SU-DHL-6 (cell line): ENCODE results near the gene FRMPD2.

Source experiments
- H2AFZ ChIP-seq: fragments of 200-600 bp; sonication (generic); 2 replicates; pipeline ENCODE4 v1.6.1; 2014; ENCODE audit warnings: low read depth, mild to moderate bottlenecking, moderate library complexity, mixed read lengths, antibody characterized with exemption, low read length; ENCODE audit not compliant: severe bottlenecking
- H3F3A ChIP-seq: fragments of 200-600 bp; shearing (Covaris generic); 2 replicates; pipeline ENCODE4 v1.6.0; 2016; ENCODE audit warnings: antibody characterized with exemption, mild to moderate bottlenecking; ENCODE audit not compliant: insufficient read depth
- H3K27ac ChIP-seq: fragments of 200-600 bp; sonication (generic); 2 replicates; pipeline ENCODE4 v1.5.1; 2016; ENCODE audit warnings: low read depth, mild to moderate bottlenecking, low read length, moderate library complexity, mixed read lengths
- H3K27me3 ChIP-seq: fragments of 200-600 bp; sonication (generic), shearing (Covaris generic); 2 replicates; pipeline ENCODE4 v1.6.0; 2014; ENCODE audit warnings: mild to moderate bottlenecking, low read length
- H3K36me3 ChIP-seq: fragments of 200-600 bp; sonication (generic); 2 replicates; pipeline ENCODE4 v1.6.1; 2014; ENCODE audit warnings: mild to moderate bottlenecking, low read length, mixed read lengths
- H3K4me2 ChIP-seq: fragments of 300-600, 200-600 bp; shearing (Covaris generic), sonication (generic); 2 replicates; pipeline ENCODE4 v1.6.0; 2014; ENCODE audit warnings: low read length, low read depth, mild to moderate bottlenecking; ENCODE audit not compliant: poor library complexity, severe bottlenecking
- H3K4me3 ChIP-seq: fragments of 200-600 bp; sonication (generic); 2 replicates; pipeline ENCODE4 v1.5.1; 2014; ENCODE audit warnings: antibody characterized with exemption, low read length, mild to moderate bottlenecking, mixed read lengths; ENCODE audit not compliant: insufficient read depth, poor library complexity, severe bottlenecking
- H3K79me2 ChIP-seq: fragments of 200-600 bp; sonication (generic); 2 replicates; pipeline ENCODE4 v1.6.1; 2014; ENCODE audit warnings: mild to moderate bottlenecking, low read length, moderate library complexity; ENCODE audit not compliant: insufficient read depth
- H3K9ac ChIP-seq: fragments of 200-600 bp; sonication (generic); 2 replicates; pipeline ENCODE4 v1.7.0; 2014; ENCODE audit warnings: mild to moderate bottlenecking, low read length
- H3K9me2 ChIP-seq: fragments of 200-600 bp; sonication (generic); replicated peaks from 2 replicates; pipeline ENCODE4 v1.6.1; 2014; ENCODE audit warnings: low read length; ENCODE audit not compliant: insufficient read depth
- H3K9me3 ChIP-seq: fragments of 200-600 bp; sonication (generic); 2 replicates; pipeline ENCODE4 v1.6.1; 2014; ENCODE audit warnings: low read length, mixed read lengths; ENCODE audit not compliant: insufficient read depth
- H4K20me1 ChIP-seq: fragments of 200-600 bp; sonication (generic); 2 replicates; pipeline ENCODE4 v1.6.1; 2014; ENCODE audit warnings: low read depth, mild to moderate bottlenecking, antibody characterized with exemption, low read length, moderate library complexity, mixed read lengths
- CTCF ChIP-seq: fragments of 200-600 bp; sonication (generic); IDR thresholded peaks from one replicate; pipeline ENCODE4 v1.5.1; 2017; ENCODE audit warnings: antibody characterized with exemption, mild to moderate bottlenecking, low read length, moderate library complexity; ENCODE audit not compliant: insufficient read depth, poor library complexity, severe bottlenecking
- EZH2phosphoT487 ChIP-seq: fragments of 200-600 bp; sonication (generic), shearing (Covaris generic); conservative IDR thresholded peaks from 2 replicates; pipeline ENCODE4 v1.6.1; 2018; ENCODE audit warnings: mild to moderate bottlenecking, antibody characterized with exemption, low read length, moderate library complexity, mixed read lengths

The FRMPD2 gene

GRCh38 chr10:48206482-48207250 is 67.8 kb downstream of the FRMPD2 start:
- no peaks in the 10 kb centered on the region for H3K79me2 ChIP-seq
- H2AFZ ChIP-seq = no peak overlapping the region
- no peak overlapping the region for H3K27ac ChIP-seq
- no peaks in the 10 kb centered on the region for H3K27me3 ChIP-seq
- no peak for TF ChIP-seq CTCF
- no peak for TF ChIP-seq EZH2phosphoT487
- no peaks in the 10 kb centered on the region for H3K36me3 ChIP-seq
- H3K9me2 ChIP-seq = no peaks in the 10 kb centered on the region
- no peaks in the 10 kb centered on the region for H4K20me1 ChIP-seq
- no peaks in the 10 kb centered on the region for H3K9me3 ChIP-seq
- H3F3A ChIP-seq = no peaks in the 10 kb centered on the region
- no peak overlapping the region for H3K4me3 ChIP-seq
- no peak overlapping the region for H3K4me2 ChIP-seq
- no peak overlapping the region for H3K9ac ChIP-seq

- Histone ChIP-seq H3F3A (no peaks in the 10 kb centered on the region), H3K9me2 (no peaks in the 10 kb centered on the region), H2AFZ (no peak overlapping the region), H3K9me3 (no peaks in the 10 kb centered on the region), H3K27ac (no peak overlapping the region), H3K4me3 (no peak overlapping the region), H4K20me1 (no peaks in the 10 kb centered on the region), H3K9ac (no peak overlapping the region), H3K27me3 (no peaks in the 10 kb centered on the region), H3K79me2 (no peaks in the 10 kb centered on the region), H3K36me3 (no peaks in the 10 kb centered on the region), H3K4me2 (no peak overlapping the region)
- TF ChIP-seq EZH2phosphoT487 (no peak), CTCF (no peak)
Measured at GRCh38 chr10:48205918-48206317, 68.6 kb downstream of the FRMPD2 start.

- H3K27me3 ChIP-seq = no peaks in the 10 kb centered on the region
- no peak overlapping the region for H3K9ac ChIP-seq
- H3K27ac ChIP-seq = no peak overlapping the region
- H3K9me2 ChIP-seq = no peaks in the 10 kb centered on the region
- H3K9me3 ChIP-seq = no peaks in the 10 kb centered on the region
- TF ChIP-seq CTCF (no peak), EZH2phosphoT487 (no peak)
- H4K20me1 ChIP-seq = no peaks in the 10 kb centered on the region
- no peaks in the 10 kb centered on the region for H3K36me3 ChIP-seq
- H3F3A ChIP-seq = no peaks in the 10 kb centered on the region
- H3K79me2 ChIP-seq = no peaks in the 10 kb centered on the region
- peak overlapping the region; percentile 19 for H2AFZ ChIP-seq
- no peak overlapping the region for H3K4me2 ChIP-seq
- H3K4me3 ChIP-seq = no peak overlapping the region
Measured at GRCh38 chr10:48199580-48200377, 74.7 kb downstream of the FRMPD2 start.
